Naive B cell (primary cell): ENCODE data around the gene TUBA4A. TPM values are rescaled to one million over a fixed set of nuclear protein-coding genes. Genes with fewer than 3 reads are reported as not detected.

ENCODE experiments used
- ATAC-seq, 2 donors: fragments of 150-1000 bp; cut with Tn5 transposase; 2 replicates each; pipeline ENCODE4 v1.10.0; 2021; ENCODE audit warnings: low read depth in 2 of 2, mild to moderate bottlenecking in 2 of 2, moderate library complexity in 2 of 2
- DNase-seq: peaks from one replicate; pipeline ENCODE4 v3.0.0; 2022
- H3K27ac Mint-ChIP-seq, 6 donors: one replicate each; pipeline ENCODE4 v1.8.0; 2020 to 2022; ENCODE audit warnings: mild to moderate bottlenecking in 6 of 6, mixed read lengths in 6 of 6, moderate library complexity in 5 of 6, inconsistent platforms in 2 of 6
- H3K27me3 Mint-ChIP-seq, 3 donors: one replicate each; pipeline ENCODE4 v1.8.0; 2021 to 2022; ENCODE audit warnings: mixed read lengths in 3 of 3, mild to moderate bottlenecking in 1 of 3
- H3K36me3 Mint-ChIP-seq, 2 donors: one replicate each; pipeline ENCODE4 v1.8.0; 2020 to 2022; ENCODE audit warnings: mixed read lengths in 2 of 2, inconsistent platforms in 1 of 2, mild to moderate bottlenecking in 1 of 2
- H3K4me1 Mint-ChIP-seq, 3 donors: one replicate each; pipeline ENCODE4 v1.8.0; 2020 to 2022; ENCODE audit warnings: mixed read lengths in 3 of 3, inconsistent platforms in 1 of 3, mild to moderate bottlenecking in 1 of 3, moderate library complexity in 1 of 3
- H3K4me3 Mint-ChIP-seq, 8 donors: one replicate each; pipeline ENCODE4 v1.8.0; 2020 to 2022; ENCODE audit warnings: mild to moderate bottlenecking in 8 of 8, mixed read lengths in 8 of 8, moderate library complexity in 8 of 8, inconsistent platforms in 2 of 8
- H3K9me3 Mint-ChIP-seq, 7 donors: one replicate each; pipeline ENCODE4 v1.8.0; 2020 to 2022; ENCODE audit warnings: mixed read lengths in 7 of 7, mild to moderate bottlenecking in 5 of 7, inconsistent platforms in 2 of 7, moderate library complexity in 1 of 7
- polyA plus RNA-seq, 6 donors: library from polyadenylated mRNA; unstranded; fragments of 300-500 nt; fragmentation: Illumina TruSeq; gene quantifications; one replicate each; pipeline ENCODE4 v1.2.3, GENCODE V29; 2021; ENCODE audit warnings: low read depth in 6 of 6

The TUBA4A gene
- polyA plus RNA-seq, 6 donors from 2014 or later, result 129 to 165 (median 149) TPM

- H3K27ac Mint-ChIP-seq, result peak within 1 kb of the TSS; percentile 90 to 99 (median 98)
- H3K36me3 Mint-ChIP-seq, result peaks cover 20 to 23% of the 10 kb centered on the region in 2 donors
- peaks cover 43 to 51% (median 43%) of the 10 kb centered on the region in 3 donors for H3K4me1 Mint-ChIP-seq
- H3K4me3 Mint-ChIP-seq, result peak within 1 kb of the TSS; percentile 89 to 100 (median 98)
- H3K27me3 Mint-ChIP-seq, result no peaks in the 10 kb centered on the region
- no peaks in the 10 kb centered on the region for H3K9me3 Mint-ChIP-seq
- peak; percentile 99 for DNase-seq
- ATAC-seq, result peak; percentile 96
Measured at GRCh38 chr2:219229305-219230058, 24.2 kb downstream of the TUBA4A start, which contains the start of the genes ANKZF1 and ATG9A. Gene ANKZF1 (plus strand): TSS chr2:219229806. CDS start chr2:219230258, 452 bp downstream. Gene ATG9A (minus strand): TSS chr2:219229636. CDS start chr2:219228024, 1,612 bp downstream.

- DNase-seq (no peak), ATAC-seq (no peak)
- Mint-ChIP-seq H3K36me3 (peaks cover 15 to 19% of the 10 kb centered on the region in 2 donors), H3K4me1 (peaks cover 39 to 50% (median 41%) of the 10 kb centered on the region in 3 donors), H3K4me3 (peak overlapping the region; percentile 78 to 100 (median 88)), H3K27me3 (no peaks in the 10 kb centered on the region), H3K27ac (peak overlapping the region in 3 of 6 donors; percentile 24 to 98 (median 79)), H3K9me3 (no peaks in the 10 kb centered on the region)
Measured at GRCh38 chr2:219228911-219229304, 24.8 kb downstream of the TUBA4A start.

GRCh38 chr2:219228041-219228910, 25.4 kb downstream of the TUBA4A start:
- H3K27me3 Mint-ChIP-seq, result no peaks in the 10 kb centered on the region
- no peak for DNase-seq
- H3K4me1 Mint-ChIP-seq, result peaks cover 33 to 50% (median 41%) of the 10 kb centered on the region in 3 donors
- ATAC-seq, result no peak
- H3K27ac Mint-ChIP-seq, result peak overlapping the region in 4 of 6 donors; percentile 24 to 98 (median 78)
- peak overlapping the region; percentile 78 to 100 (median 88) for H3K4me3 Mint-ChIP-seq
- no peaks in the 10 kb centered on the region for H3K9me3 Mint-ChIP-seq
- H3K36me3 Mint-ChIP-seq, result peaks cover 15 to 18% of the 10 kb centered on the region in 2 donors

- H3K4me1 Mint-ChIP-seq, result peaks cover 33 to 42% (median 38%) of the 10 kb centered on the region in 3 donors
- no peak overlapping the region for H3K27ac Mint-ChIP-seq
- ATAC-seq (no peak), DNase-seq (no peak)
- H3K4me3 Mint-ChIP-seq, result peak overlapping the region in 2 of 8 donors; percentile 66 to 77
- H3K9me3 Mint-ChIP-seq, result no peaks in the 10 kb centered on the region
- peaks cover 21 to 30% of the 10 kb centered on the region in 2 donors for H3K36me3 Mint-ChIP-seq
- H3K27me3 Mint-ChIP-seq, result no peaks in the 10 kb centered on the region
Measured at GRCh38 chr2:219225350-219225749, 28.4 kb downstream of the TUBA4A start.

GRCh38 chr2:219223831-219224610, 29.7 kb downstream of the TUBA4A start:
- no peak for DNase-seq
- Mint-ChIP-seq H3K9me3 (no peaks in the 10 kb centered on the region), H3K36me3 (peaks cover 21 to 30% of the 10 kb centered on the region in 2 donors), H3K27ac (peak overlapping the region in 3 of 6 donors; percentile 11 to 81 (median 56)), H3K4me1 (peaks cover 31 to 44% (median 32%) of the 10 kb centered on the region in 3 donors), H3K4me3 (peak overlapping the region in 1 of 8 donors; percentile 42), H3K27me3 (no peaks in the 10 kb centered on the region)
- no peak for ATAC-seq

GRCh38 chr2:219221957-219222518, 31.7 kb downstream of the TUBA4A start:
- DNase-seq (no peak), ATAC-seq (no peak)
- H3K4me3 Mint-ChIP-seq, result peak overlapping the region in 1 of 8 donors; percentile 71
- H3K27ac Mint-ChIP-seq, result no peak overlapping the region
- H3K4me1 Mint-ChIP-seq, result peaks cover 25 to 38% (median 31%) of the 10 kb centered on the region in 3 donors
- H3K27me3 Mint-ChIP-seq, result no peaks in the 10 kb centered on the region
- peaks cover 21 to 30% of the 10 kb centered on the region in 2 donors for H3K36me3 Mint-ChIP-seq
- H3K9me3 Mint-ChIP-seq, result no peaks in the 10 kb centered on the region

GRCh38 chr2:219220652-219221402, 32.9 kb downstream of the TUBA4A start:
- H3K4me3 Mint-ChIP-seq, result peak overlapping the region in 3 of 8 donors; percentile 1 to 71 (median 44)
- H3K36me3 Mint-ChIP-seq, result peaks cover 16 to 30% of the 10 kb centered on the region in 2 donors

GRCh38 chr2:219219784-219220532, 33.8 kb downstream of the TUBA4A start:
- H3K36me3 Mint-ChIP-seq, result peaks cover 12 to 22% of the 10 kb centered on the region in 2 donors
- H3K4me3 Mint-ChIP-seq, result peak overlapping the region; percentile 15 to 90 (median 68)
- ATAC-seq (no peak), DNase-seq (no peak)
- H3K9me3 Mint-ChIP-seq, result no peaks in the 10 kb centered on the region
- no peaks in the 10 kb centered on the region for H3K27me3 Mint-ChIP-seq
- H3K27ac Mint-ChIP-seq, result peak overlapping the region in 5 of 6 donors; percentile 26 to 79 (median 54)
- H3K4me1 Mint-ChIP-seq, result peaks cover 25 to 37% (median 35%) of the 10 kb centered on the region in 3 donors

More at GRCh38 chr2:219220652-219221402, 32.9 kb downstream of the TUBA4A start:
- Mint-ChIP-seq H3K9me3 (no peaks in the 10 kb centered on the region), H3K27ac (peak overlapping the region in 2 of 6 donors; percentile 28 to 64), H3K27me3 (no peaks in the 10 kb centered on the region), H3K4me1 (peaks cover 31 to 39% (median 37%) of the 10 kb centered on the region in 3 donors)
- ATAC-seq, result no peak
- no peak for DNase-seq

GRCh38 chr2:219218732-219219701, 34.7 kb downstream of the TUBA4A start, which contains the start of gene ABCB6:
Gene ABCB6 (minus strand): TSS chr2:219218958. CDS start chr2:219218673, 285 bp downstream.
- DNase-seq (peak; percentile 88), ATAC-seq (peak; percentile 95 to 97)
- Mint-ChIP-seq H3K27ac (peak within 1 kb of the TSS; percentile 61 to 92 (median 78)), H3K36me3 (peaks cover 6 to 22% of the 10 kb centered on the region in 2 donors), H3K4me1 (peaks cover 26 to 41% (median 29%) of the 10 kb centered on the region in 3 donors), H3K4me3 (peak within 1 kb of the TSS; percentile 78 to 94 (median 86)), H3K9me3 (no peaks in the 10 kb centered on the region), H3K27me3 (no peaks in the 10 kb centered on the region)

- peaks cover 26 to 42% (median 29%) of the 10 kb centered on the region in 3 donors for H3K4me1 Mint-ChIP-seq
- peak overlapping the region; percentile 78 to 94 (median 84) for H3K4me3 Mint-ChIP-seq
- peak overlapping the region; percentile 38 to 79 (median 70) for H3K27ac Mint-ChIP-seq
- no peaks in the 10 kb centered on the region for H3K9me3 Mint-ChIP-seq
- H3K27me3 Mint-ChIP-seq, result no peaks in the 10 kb centered on the region
- H3K36me3 Mint-ChIP-seq, result peaks cover 6 to 19% of the 10 kb centered on the region in 2 donors
- peak; percentile 20 to 24 for ATAC-seq
- DNase-seq, result no peak
Measured at GRCh38 chr2:219218217-219218731, 35.4 kb downstream of the TUBA4A start.
